ENCODE results near the gene TH. TPM values are rescaled to one million over a fixed set of nuclear protein-coding genes. Genes with fewer than 3 reads are reported as not detected.
A peak's percentile ranks its signal among the peaks of the same experiment; 100 is the strongest.

TH gene
- total and polyA plus RNA-seq, 2 experiments from 2014 or later, result 0.34 TPM; not detected in 1

- no peak for TF ChIP-seq CTCF (conservative IDR thresholded peaks at IDR 0.05; ENCODE audit: low read depth in 2 of 2)
- no peak for TF ChIP-seq NANOG (IDR thresholded peaks at IDR 0.05; ENCODE audit: borderline replicate concordance)
- TF ChIP-seq POLR2AphosphoS5 (IDR thresholded peaks at IDR 0.05; ENCODE audit: low read depth), result no peak
- no peak for TF ChIP-seq STAT1 (IDR thresholded peaks at IDR 0.05; ENCODE audit: unreplicated experiment)
- no peak for TF ChIP-seq ZNF114 (CRISPR knock-in tag; IDR thresholded peaks at IDR 0.05)
- TF ChIP-seq, protein P1, sequence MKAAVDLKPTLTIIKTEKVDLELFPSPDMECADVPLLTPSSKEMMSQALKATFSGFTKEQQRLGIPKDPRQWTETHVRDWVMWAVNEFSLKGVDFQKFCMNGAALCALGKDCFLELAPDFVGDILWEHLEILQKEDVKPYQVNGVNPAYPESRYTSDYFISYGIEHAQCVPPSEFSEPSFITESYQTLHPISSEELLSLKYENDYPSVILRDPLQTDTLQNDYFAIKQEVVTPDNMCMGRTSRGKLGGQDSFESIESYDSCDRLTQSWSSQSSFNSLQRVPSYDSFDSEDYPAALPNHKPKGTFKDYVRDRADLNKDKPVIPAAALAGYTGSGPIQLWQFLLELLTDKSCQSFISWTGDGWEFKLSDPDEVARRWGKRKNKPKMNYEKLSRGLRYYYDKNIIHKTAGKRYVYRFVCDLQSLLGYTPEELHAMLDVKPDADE (IDR thresholded peaks at IDR 0.05), result no peak
- no peak for TF ChIP-seq EZH2 (IDR thresholded peaks at IDR 0.05; ENCODE audit: low read depth, unreplicated experiment)
Measured at GRCh38 chr11:2157294-2158040, 14.1 kb downstream of the TH start (continued).

- no peak overlapping the region for H3K27ac Mint-ChIP-seq
- no peaks in the 10 kb centered on the region for H3K27me3 ChIP-seq (ENCODE audit: insufficient read depth)
- H3K36me3 ChIP-seq (ENCODE audit: insufficient read depth), result no peaks in the 10 kb centered on the region
- no peak for TF ChIP-seq ZNF114 (CRISPR knock-in tag; IDR thresholded peaks at IDR 0.05)
- TF ChIP-seq CTCF (conservative IDR thresholded peaks at IDR 0.05; ENCODE audit: low read depth in 2 of 2), result peak; percentile 66 to 96
- H3K9me3 Mint-ChIP-seq, result no peaks in the 10 kb centered on the region
- no peaks in the 10 kb centered on the region for H3F3A ChIP-seq (replicated peaks; ENCODE audit: low read depth)
- H3K36me3 Mint-ChIP-seq (ENCODE audit: low read depth), result no peaks in the 10 kb centered on the region
- no peak overlapping the region for H3K4me3 ChIP-seq
- no peaks in the 10 kb centered on the region for H3K79me2 ChIP-seq (replicated peaks; ENCODE audit: insufficient read depth)
- H2AFZ ChIP-seq, result no peak overlapping the region; the same call in 1 of the 2 replicates
- no peaks in the 10 kb centered on the region for H3K9me2 ChIP-seq (ENCODE audit: insufficient read depth)
- no peaks in the 10 kb centered on the region for H4K20me1 ChIP-seq (replicated peaks; ENCODE audit: insufficient read depth)
- no peaks in the 10 kb centered on the region for H3K4me1 Mint-ChIP-seq
- peak; percentile 73 for ATAC-seq
- H3K27me3 Mint-ChIP-seq (ENCODE audit: insufficient read depth, low read depth, poor library complexity), result peaks cover 3% of the 10 kb centered on the region
- no peaks in the 10 kb centered on the region; the same call in 1 of the 2 replicates for H3K4me1 ChIP-seq (ENCODE audit: insufficient read depth)
- peak; percentile 72 for DNase-seq (ENCODE audit: low spot score)
- no peak overlapping the region for H3K27ac ChIP-seq (ENCODE audit: low read depth)
- H3K4me3 Mint-ChIP-seq, result no peak overlapping the region
- H3K4me2 ChIP-seq, result no peak overlapping the region
Measured at GRCh38 chr11:2156416-2157182, 15.0 kb downstream of the TH start.

All from GM23338 (cell line).